A673 (cell line): ENCODE data around the gene TBKBP1. TPM values are rescaled to one million over a fixed set of nuclear protein-coding genes. Genes with fewer than 3 reads are reported as not detected.

Source experiments
- BruUV-seq: library from RNA; stranded (reverse); fragments of 400-500 nt; replicated peaks from 2 replicates; lab custom pipeline; 2021; lab: Mats Ljungman, UMichigan
- CTCF ChIA-PET: fragments of 300-600 bp; sonication (Branson Sonifier 250); formaldehyde crosslinking; loops from one replicate; lab custom pipeline; 2022; ENCODE audit warnings: antibody characterized with exemption; lab: Charles Lee
- POLR2A ChIA-PET: fragments of 300-600 bp; sonication (Branson Sonifier 250); formaldehyde crosslinking; loops from one replicate; lab custom pipeline; 2022; ENCODE audit warnings: antibody characterized with exemption; ENCODE audit not compliant: low non-redundant PET; lab: Charles Lee
- DNase-seq: peaks from one replicate; pipeline ENCODE4 v3.0.0-alpha.2; 2015; ENCODE audit warnings: low spot score
- H3K27ac ChIP-seq: fragments of 200-600 bp; sonication (generic); 2 replicates; pipeline ENCODE4 v1.5.1; 2016; ENCODE audit warnings: mixed run types, low read depth, mild to moderate bottlenecking, mixed read lengths, antibody characterized with exemption, low read length; ENCODE audit not compliant: poor library complexity, severe bottlenecking
- H3K27me3 ChIP-seq: fragments of 200-600 bp; sonication (generic); replicated peaks from 2 replicates; pipeline ENCODE4 v1.6.1; 2017; ENCODE audit warnings: mixed run types, low read depth, mild to moderate bottlenecking, mixed read lengths, antibody characterized with exemption, low read length; ENCODE audit not compliant: insufficient read depth, poor library complexity
- H3K36me3 ChIP-seq: fragments of 200-600 bp; sonication (generic); 2 replicates; pipeline ENCODE4 v1.6.1; 2016; ENCODE audit warnings: mixed run types, mild to moderate bottlenecking, mixed read lengths, antibody characterized with exemption, low read length; ENCODE audit not compliant: insufficient read depth, poor library complexity, severe bottlenecking
- H3K4me1 ChIP-seq: fragments of 200-600 bp; sonication (generic); 2 replicates; pipeline ENCODE4 v1.6.1; 2017; ENCODE audit warnings: mixed run types, mild to moderate bottlenecking, mixed read lengths, antibody characterized with exemption, low read length; ENCODE audit not compliant: insufficient read depth, poor library complexity, severe bottlenecking
- H3K4me3 ChIP-seq: fragments of 200-600 bp; sonication (generic); 2 replicates; pipeline ENCODE4 v1.5.1; 2016; ENCODE audit warnings: low read depth, mixed run types, mild to moderate bottlenecking, mixed read lengths, low read length; ENCODE audit not compliant: poor library complexity, severe bottlenecking
- H3K9me3 ChIP-seq: fragments of 200-600 bp; sonication (generic); 2 replicates; pipeline ENCODE4 v1.6.1; 2016; ENCODE audit warnings: mixed run types, low read depth, mild to moderate bottlenecking, mixed read lengths, antibody characterized with exemption, low read length; ENCODE audit not compliant: poor library complexity, severe bottlenecking
- EZH2 ChIP-seq: fragments of 200-600 bp; sonication (generic); IDR thresholded peaks from 2 replicates; pipeline ENCODE4 v1.6.1; 2017; ENCODE audit warnings: borderline replicate concordance, low read depth, mild to moderate bottlenecking, mixed read lengths, antibody characterized with exemption, low read length; ENCODE audit not compliant: poor library complexity, severe bottlenecking
- intact Hi-C: fragments of 100-400 bp; cut with micrococcal nuclease; formaldehyde crosslinking; loops from one replicate; pipeline ENCODE4 v1.10.0; 2022; ENCODE audit not compliant: unreplicated experiment
- total RNA-seq: library from RNA; stranded (reverse); gene quantifications from 2 replicates; pipeline ENCODE4 v1.2.3, GENCODE V29; 2021
- TF ChIP-seq, protein P1 (sequence below): fragments of 300-800, 200-600 bp; sonication (generic); conservative IDR thresholded peaks from 2 replicates; pipeline ENCODE4 v1.5.1; 2017; ENCODE audit warnings: low read depth, mild to moderate bottlenecking, antibody characterized with exemption, low read length, moderate library complexity, mixed read lengths

The TBKBP1 gene
- total RNA-seq, 1 experiment from 2014 or later, result 21.1 TPM

DNA sequence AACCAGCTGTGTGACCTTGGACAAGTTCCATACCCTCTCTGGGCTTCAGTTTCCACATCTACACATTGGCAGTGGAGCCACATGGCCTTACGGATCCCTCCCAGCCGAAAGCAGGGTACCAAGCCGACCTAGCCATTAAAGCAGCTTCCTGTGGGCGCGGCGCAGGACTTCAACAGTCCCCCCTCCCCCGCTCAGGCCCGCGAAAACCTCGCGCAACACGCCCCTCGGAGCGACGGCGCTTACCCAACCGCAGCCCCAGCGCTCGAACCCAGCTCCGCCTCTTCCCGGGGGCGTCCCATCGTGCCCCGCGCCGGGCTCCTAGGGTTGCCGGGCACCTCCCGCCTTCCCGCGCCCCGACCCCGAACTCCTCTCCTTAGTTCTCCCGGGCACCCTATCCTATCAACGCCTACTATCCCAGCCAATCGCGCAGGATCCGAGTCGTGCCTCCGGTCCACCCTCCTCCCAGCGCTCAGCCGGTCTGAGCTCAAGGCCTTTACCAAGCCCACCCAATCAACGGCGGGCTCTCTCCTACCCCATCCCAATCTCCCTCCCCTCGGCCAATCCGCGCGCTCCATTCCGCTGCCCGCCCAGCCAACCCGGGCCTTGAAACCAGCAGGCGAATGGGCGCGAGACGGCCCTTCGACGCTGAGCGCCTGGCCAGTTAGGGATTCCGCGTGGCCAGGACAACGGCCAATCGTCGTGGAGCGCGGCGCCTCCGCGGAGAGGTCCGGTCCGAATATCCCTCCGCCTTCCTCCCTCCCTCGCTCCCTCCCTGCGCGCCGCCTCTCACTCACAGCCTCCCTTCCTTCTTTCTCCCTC, 44.6 kb upstream of the TBKBP1 start, which contains the start of gene KPNB1:
Gene KPNB1 (plus strand): TSS at position 767 of the 819 bp plus-strand sequence. CDS start 326 bp downstream, outside the sequence.
- Histone ChIP-seq H3K27ac (peak within 1 kb of the TSS; percentile 85), H3K36me3 (peaks cover 35% of the 10 kb centered on the region), H3K4me3 (peak within 1 kb of the TSS; percentile 69), H3K27me3 (no peaks in the 10 kb centered on the region), H3K9me3 (no peaks in the 10 kb centered on the region), H3K4me1 (peaks cover 22% of the 10 kb centered on the region)
- no peak for TF ChIP-seq EZH2
- TF ChIP-seq, protein P1, sequence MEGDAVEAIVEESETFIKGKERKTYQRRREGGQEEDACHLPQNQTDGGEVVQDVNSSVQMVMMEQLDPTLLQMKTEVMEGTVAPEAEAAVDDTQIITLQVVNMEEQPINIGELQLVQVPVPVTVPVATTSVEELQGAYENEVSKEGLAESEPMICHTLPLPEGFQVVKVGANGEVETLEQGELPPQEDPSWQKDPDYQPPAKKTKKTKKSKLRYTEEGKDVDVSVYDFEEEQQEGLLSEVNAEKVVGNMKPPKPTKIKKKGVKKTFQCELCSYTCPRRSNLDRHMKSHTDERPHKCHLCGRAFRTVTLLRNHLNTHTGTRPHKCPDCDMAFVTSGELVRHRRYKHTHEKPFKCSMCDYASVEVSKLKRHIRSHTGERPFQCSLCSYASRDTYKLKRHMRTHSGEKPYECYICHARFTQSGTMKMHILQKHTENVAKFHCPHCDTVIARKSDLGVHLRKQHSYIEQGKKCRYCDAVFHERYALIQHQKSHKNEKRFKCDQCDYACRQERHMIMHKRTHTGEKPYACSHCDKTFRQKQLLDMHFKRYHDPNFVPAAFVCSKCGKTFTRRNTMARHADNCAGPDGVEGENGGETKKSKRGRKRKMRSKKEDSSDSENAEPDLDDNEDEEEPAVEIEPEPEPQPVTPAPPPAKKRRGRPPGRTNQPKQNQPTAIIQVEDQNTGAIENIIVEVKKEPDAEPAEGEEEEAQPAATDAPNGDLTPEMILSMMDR, result no peak
- DNase-seq, result peak; percentile 99
- TSS peak; percentile 75 for BruUV-seq
- intact Hi-C loops, result no loop called here
- POLR2A ChIA-PET, result interaction anchor here (0.5 to 0.7 kb wide), 6 partner anchors 10 to 187 kb away, joined by 3 to 20 read pairs (median 4); partner anchors contain the start of gene TBKBP1
- CTCF ChIA-PET, result interaction anchor here (0.5 to 0.6 kb wide), 2 partner anchors 31 to 37 kb away, joined by 4 to 5 read pairs; no protein-coding TSS in a partner anchor

GRCh38 chr17:47649972-47650524, 43.9 kb upstream of the TBKBP1 start:
- POLR2A ChIA-PET, result interaction anchor here (0.6 kb wide), 1 partner anchor 9 kb away, joined by 4 read pairs; no protein-coding TSS in a partner anchor
- CTCF ChIA-PET, result no interaction called here
- H3K4me1 ChIP-seq, result peaks cover 22% of the 10 kb centered on the region
- H3K9me3 ChIP-seq, result no peaks in the 10 kb centered on the region
- peak overlapping the region; percentile 80 for H3K27ac ChIP-seq
- no peaks in the 10 kb centered on the region for H3K27me3 ChIP-seq
- H3K4me3 ChIP-seq, result peak overlapping the region; percentile 69
- intact Hi-C loops, result no loop called here
- no peak for DNase-seq
- TF ChIP-seq EZH2, result no peak
- TF ChIP-seq, protein P1, result no peak
- H3K36me3 ChIP-seq, result peaks cover 42% of the 10 kb centered on the region
- no TSS peak for BruUV-seq

GRCh38 chr17:47650525-47651522, 43.1 kb upstream of the TBKBP1 start:
- H3K36me3 ChIP-seq, result peaks cover 49% of the 10 kb centered on the region
- intact Hi-C loops, result no loop called here
- TF ChIP-seq, protein P1, result no peak
- TF ChIP-seq EZH2, result no peak
- H3K27ac ChIP-seq, result peak overlapping the region; percentile 85
- H3K4me1 ChIP-seq, result peaks cover 22% of the 10 kb centered on the region
- TSS peak; percentile 48 for BruUV-seq
- H3K4me3 ChIP-seq, result peak overlapping the region; percentile 69
- peak; percentile 95 for DNase-seq
- ChIA-PET CTCF (no interaction called here), POLR2A (no interaction called here)
- no peaks in the 10 kb centered on the region for H3K9me3 ChIP-seq
- no peaks in the 10 kb centered on the region for H3K27me3 ChIP-seq
